ENCODE data around the gene CREBL2.

CREBL2 gene

GRCh38 chr12:12681061-12681765, 69.5 kb downstream of the CREBL2 start:
- DNase-seq (ENCODE audit: low spot score): no peak

GRCh38 chr12:12682284-12682683, 70.6 kb downstream of the CREBL2 start:
- no peak for DNase-seq (ENCODE audit: low spot score)

- DNase-seq (ENCODE audit: low spot score): no peak
Measured at GRCh38 chr12:12683136-12683697, 71.5 kb downstream of the CREBL2 start.

GRCh38 chr12:12683725-12684124, 72.0 kb downstream of the CREBL2 start:
- no peak for DNase-seq (ENCODE audit: low spot score)

GRCh38 chr12:12684375-12685106, 72.9 kb downstream of the CREBL2 start:
- peak; percentile 26 for DNase-seq (ENCODE audit: low spot score)

- DNase-seq (ENCODE audit: low spot score): no peak
Measured at GRCh38 chr12:12685305-12685704, 73.6 kb downstream of the CREBL2 start.

GRCh38 chr12:12686472-12686871, 74.8 kb downstream of the CREBL2 start:
- no peak for DNase-seq (ENCODE audit: low spot score)

GRCh38 chr12:12686925-12687324, 75.2 kb downstream of the CREBL2 start:
- DNase-seq (ENCODE audit: low spot score): peak; percentile 65

- DNase-seq (ENCODE audit: low spot score): no peak
Measured at GRCh38 chr12:12689647-12690300, 78.1 kb downstream of the CREBL2 start.

- DNase-seq (ENCODE audit: low spot score): no peak
Measured at GRCh38 chr12:12691549-12691948, 79.9 kb downstream of the CREBL2 start.

- DNase-seq (ENCODE audit: low spot score): no peak
Measured at GRCh38 chr12:12693111-12693671, 81.5 kb downstream of the CREBL2 start.
